B cell (primary cell): ENCODE measurements around the gene PRSS48.

Source experiments
- EZH2 ChIP-seq: IDR thresholded peaks from 2 replicates; pipeline ENCODE4 v1.6.1; 2012; ENCODE audit warnings: borderline replicate concordance, low read depth, mild to moderate bottlenecking, moderate library complexity, low read length; ENCODE audit not compliant: insufficient read depth, poor library complexity, severe bottlenecking
- TF ChIP-seq, protein P1 (sequence below): fragments of 200-600 bp; IDR thresholded peaks from one replicate; pipeline ENCODE4 v1.8.0; 2022; ENCODE audit warnings: antibody characterized with exemption, mild to moderate bottlenecking

DNA sequence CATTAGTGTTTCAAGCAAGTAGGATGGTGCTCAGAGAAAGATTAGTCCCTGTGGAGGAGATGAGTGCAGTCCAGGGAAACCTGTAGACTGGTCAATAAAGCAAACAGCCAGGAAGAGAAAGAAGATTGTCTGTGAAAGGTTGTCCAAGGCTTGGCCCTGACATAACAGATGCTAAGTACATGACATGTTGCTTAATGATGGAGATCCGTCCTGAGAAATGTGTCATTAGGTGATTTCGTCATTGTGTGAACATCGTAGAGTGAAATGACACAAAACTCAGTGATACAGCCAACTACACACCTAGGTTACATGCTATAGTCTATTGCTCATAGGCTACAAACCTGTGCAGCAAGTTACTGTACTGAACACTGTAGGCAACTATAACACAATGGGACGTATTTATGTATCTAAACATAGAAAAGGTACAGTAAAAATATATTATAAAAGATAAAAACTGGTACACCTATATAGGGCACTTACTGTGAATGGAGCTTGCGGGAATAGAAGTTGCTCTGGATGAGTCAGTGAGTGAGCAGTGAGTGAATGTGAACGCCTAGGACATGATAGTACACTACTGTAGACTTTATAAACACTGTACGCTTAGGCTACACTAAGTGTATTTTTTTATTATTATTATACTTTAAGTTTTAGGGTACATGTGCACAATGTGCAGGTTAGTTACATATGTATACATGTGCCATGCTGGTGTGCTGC lies 9.0 kb upstream of the PRSS48 start:
- TF ChIP-seq, protein P1, sequence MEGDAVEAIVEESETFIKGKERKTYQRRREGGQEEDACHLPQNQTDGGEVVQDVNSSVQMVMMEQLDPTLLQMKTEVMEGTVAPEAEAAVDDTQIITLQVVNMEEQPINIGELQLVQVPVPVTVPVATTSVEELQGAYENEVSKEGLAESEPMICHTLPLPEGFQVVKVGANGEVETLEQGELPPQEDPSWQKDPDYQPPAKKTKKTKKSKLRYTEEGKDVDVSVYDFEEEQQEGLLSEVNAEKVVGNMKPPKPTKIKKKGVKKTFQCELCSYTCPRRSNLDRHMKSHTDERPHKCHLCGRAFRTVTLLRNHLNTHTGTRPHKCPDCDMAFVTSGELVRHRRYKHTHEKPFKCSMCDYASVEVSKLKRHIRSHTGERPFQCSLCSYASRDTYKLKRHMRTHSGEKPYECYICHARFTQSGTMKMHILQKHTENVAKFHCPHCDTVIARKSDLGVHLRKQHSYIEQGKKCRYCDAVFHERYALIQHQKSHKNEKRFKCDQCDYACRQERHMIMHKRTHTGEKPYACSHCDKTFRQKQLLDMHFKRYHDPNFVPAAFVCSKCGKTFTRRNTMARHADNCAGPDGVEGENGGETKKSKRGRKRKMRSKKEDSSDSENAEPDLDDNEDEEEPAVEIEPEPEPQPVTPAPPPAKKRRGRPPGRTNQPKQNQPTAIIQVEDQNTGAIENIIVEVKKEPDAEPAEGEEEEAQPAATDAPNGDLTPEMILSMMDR = no peak
- TF ChIP-seq EZH2 = no peak
